SH-SY5Y (cell line): ENCODE data around the gene PKNOX2.

ENCODE experiments used
- GATA2 ChIP-seq: IDR thresholded peaks from 2 replicates; pipeline ENCODE4 v1.6.1; 2011; ENCODE audit warnings: mild to moderate bottlenecking, low read depth, low read length
- GATA3 ChIP-seq: IDR thresholded peaks from 2 replicates; pipeline ENCODE4 v1.6.1; 2011; ENCODE audit warnings: low read depth, mild to moderate bottlenecking, low read length, moderate library complexity

- TF ChIP-seq GATA2 (no peak), GATA3 (no peak)
Measured at GRCh38 chr11:125394296-125394695, 229.7 kb downstream of the PKNOX2 start.
